ENCODE data around the gene PRL.

The PRL gene

DNA sequence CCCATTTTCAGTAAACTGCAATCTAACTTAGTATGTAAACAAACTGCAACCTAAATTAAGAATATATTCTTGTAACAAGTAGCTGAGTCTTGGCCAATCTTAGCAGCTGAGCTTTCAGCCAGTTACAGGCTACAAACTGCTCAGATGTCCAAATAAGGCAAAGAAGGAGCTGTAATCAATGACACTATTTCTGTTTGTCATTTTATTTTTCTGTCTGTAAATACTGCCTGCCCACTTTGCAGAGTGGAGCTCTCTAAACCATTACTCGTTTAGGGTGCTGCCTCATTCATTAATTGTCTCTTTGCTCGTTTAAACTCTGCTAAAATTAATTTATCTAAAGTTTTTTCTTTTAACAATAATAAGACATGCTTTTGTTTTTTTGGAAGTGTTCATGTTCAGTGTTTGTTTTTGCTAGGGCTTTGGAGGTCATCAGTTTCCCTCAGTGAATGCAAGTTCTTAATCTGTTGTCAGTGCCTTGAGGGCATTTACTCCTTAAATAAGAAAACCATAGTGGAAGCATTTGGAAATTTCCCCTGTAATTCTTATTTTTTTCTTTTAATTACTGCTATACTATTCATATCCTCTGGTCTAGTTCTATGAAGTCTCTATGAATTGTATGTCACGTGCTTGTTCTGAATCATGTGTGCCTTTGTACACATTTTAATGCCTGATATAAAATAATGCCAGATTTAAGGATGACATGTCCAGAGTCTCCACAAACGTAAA, 3.6 kb upstream of the PRL start:
- no peak overlapping the region for H3K4me3 ChIP-seq (ENCODE audit: low read depth, low read length)
- TF ChIP-seq, protein P1, sequence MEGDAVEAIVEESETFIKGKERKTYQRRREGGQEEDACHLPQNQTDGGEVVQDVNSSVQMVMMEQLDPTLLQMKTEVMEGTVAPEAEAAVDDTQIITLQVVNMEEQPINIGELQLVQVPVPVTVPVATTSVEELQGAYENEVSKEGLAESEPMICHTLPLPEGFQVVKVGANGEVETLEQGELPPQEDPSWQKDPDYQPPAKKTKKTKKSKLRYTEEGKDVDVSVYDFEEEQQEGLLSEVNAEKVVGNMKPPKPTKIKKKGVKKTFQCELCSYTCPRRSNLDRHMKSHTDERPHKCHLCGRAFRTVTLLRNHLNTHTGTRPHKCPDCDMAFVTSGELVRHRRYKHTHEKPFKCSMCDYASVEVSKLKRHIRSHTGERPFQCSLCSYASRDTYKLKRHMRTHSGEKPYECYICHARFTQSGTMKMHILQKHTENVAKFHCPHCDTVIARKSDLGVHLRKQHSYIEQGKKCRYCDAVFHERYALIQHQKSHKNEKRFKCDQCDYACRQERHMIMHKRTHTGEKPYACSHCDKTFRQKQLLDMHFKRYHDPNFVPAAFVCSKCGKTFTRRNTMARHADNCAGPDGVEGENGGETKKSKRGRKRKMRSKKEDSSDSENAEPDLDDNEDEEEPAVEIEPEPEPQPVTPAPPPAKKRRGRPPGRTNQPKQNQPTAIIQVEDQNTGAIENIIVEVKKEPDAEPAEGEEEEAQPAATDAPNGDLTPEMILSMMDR (IDR thresholded peaks at IDR 0.05; ENCODE audit: insufficient read depth, low read depth, low read length, missing control alignments) = no peak
- peak; percentile 36 for DNase-seq (ENCODE audit: low read depth)

DNA sequence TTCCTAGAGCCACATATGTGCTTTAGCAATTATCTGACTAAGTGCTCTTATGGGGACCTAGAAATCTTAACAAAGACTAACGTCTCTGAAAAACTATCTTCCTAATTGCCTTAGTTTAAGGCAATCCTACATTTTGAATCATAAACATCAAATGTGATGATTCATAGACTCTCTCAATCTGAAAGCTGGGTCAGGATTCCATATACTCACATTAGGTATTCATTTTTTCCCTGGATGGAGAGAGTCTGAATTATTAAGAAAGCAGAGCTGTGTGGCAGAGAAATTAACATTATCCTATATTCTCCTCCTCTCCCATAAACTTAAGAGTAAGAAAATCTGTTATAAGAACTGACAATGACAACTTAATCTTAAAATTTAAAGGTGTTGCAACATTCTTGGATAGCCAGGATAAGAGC, 1.6 kb upstream of the PRL start:
- DNase-seq (ENCODE audit: low read depth) = no peak
- TF ChIP-seq, protein P1 (IDR thresholded peaks at IDR 0.05; ENCODE audit: insufficient read depth, low read depth, low read length, missing control alignments) = no peak
- no peak overlapping the region for H3K4me3 ChIP-seq (ENCODE audit: low read depth, low read length)

GRCh38 chr6:22296067-22296466, 769 bp downstream of the PRL start:
- TF ChIP-seq, protein P1 (IDR thresholded peaks at IDR 0.05; ENCODE audit: insufficient read depth, low read depth, low read length, missing control alignments) = no peak
- no peak for DNase-seq (ENCODE audit: low read depth)
- no peak overlapping the region for H3K4me3 ChIP-seq (ENCODE audit: low read depth, low read length)

DNA sequence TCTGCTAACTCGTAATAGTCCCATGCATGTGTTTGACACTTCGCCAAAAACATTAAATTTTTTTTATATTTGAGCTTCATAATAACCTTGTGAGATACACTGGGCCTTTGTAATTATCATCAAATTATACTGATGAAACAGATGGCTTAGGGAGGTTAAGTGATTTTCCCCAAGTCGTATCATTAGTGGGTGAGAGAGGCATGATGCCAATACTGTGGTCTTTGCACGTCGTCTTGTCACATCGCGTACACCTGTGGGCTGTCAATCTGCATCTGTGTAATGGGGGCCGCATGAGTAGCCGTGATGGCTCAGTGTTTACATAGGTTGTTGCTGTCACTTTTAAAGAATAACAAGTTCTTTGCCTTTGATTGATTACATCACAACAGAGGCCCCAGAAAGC, 1.7 kb downstream of the PRL start:
- H3K4me3 ChIP-seq (ENCODE audit: low read depth, low read length) = no peak overlapping the region

DNA sequence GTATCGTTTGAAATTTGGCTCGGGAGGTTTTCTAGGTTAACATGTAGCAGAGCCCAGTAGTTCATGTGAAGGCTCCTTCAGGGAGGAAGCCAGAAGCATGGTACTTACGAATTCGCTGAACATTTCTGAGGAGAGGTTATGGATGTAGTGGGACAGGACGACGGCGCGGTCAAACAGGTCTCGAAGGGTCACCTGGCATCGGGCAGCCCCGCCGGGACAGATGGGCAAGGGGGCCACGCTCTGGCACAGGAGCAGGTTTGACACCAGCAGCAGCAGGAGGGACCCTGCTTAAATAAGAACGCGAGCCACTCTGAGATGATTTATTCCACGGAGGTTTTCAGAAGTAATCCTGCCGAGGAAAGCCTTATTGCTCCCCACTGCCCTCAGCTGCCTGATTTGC, 2.5 kb downstream of the PRL start:
- TF ChIP-seq, protein P1 (IDR thresholded peaks at IDR 0.05; ENCODE audit: insufficient read depth, low read depth, low read length, missing control alignments) = no peak
- H3K4me3 ChIP-seq (ENCODE audit: low read depth, low read length) = no peak overlapping the region
- DNase-seq (ENCODE audit: low read depth) = no peak

More for the DNA sequence above, 1.7 kb downstream of the PRL start:
- TF ChIP-seq, protein P1 (IDR thresholded peaks at IDR 0.05; ENCODE audit: insufficient read depth, low read depth, low read length, missing control alignments) = no peak
- DNase-seq (ENCODE audit: low read depth) = no peak

GRCh38 chr6:22290045-22290444, 6.8 kb downstream of the PRL start:
- DNase-seq (ENCODE audit: low read depth) = no peak
- TF ChIP-seq, protein P1 (IDR thresholded peaks at IDR 0.05; ENCODE audit: insufficient read depth, low read depth, low read length, missing control alignments) = no peak
- no peak overlapping the region for H3K4me3 ChIP-seq (ENCODE audit: low read depth, low read length)

GRCh38 chr6:22288721-22289120, 8.1 kb downstream of the PRL start:
- TF ChIP-seq, protein P1 (IDR thresholded peaks at IDR 0.05; ENCODE audit: insufficient read depth, low read depth, low read length, missing control alignments) = no peak
- no peak for DNase-seq (ENCODE audit: low read depth)

More at GRCh38 chr6:22288721-22289120, 8.1 kb downstream of the PRL start:
- H3K4me3 ChIP-seq (ENCODE audit: low read depth, low read length) = no peak overlapping the region

Data from GM12865 (cell line).